H1 (cell line): ENCODE data around the gene ULK3. TPM values are rescaled to one million over a fixed set of nuclear protein-coding genes. Genes with fewer than 3 reads are reported as not detected.
A peak's percentile ranks its signal among the peaks of the same experiment; 100 is the strongest.

Experiments used
- CTCF ChIA-PET: fragments of 300-600 bp; sonication (Branson Sonifier 250); formaldehyde crosslinking; loops from one replicate; lab custom pipeline; 2021; ENCODE audit not compliant: partially characterized antibody; lab: Charles Lee
- POLR2A ChIA-PET: fragments of 300-600 bp; sonication (Branson Sonifier 250); formaldehyde crosslinking; loops from one replicate; lab custom pipeline; 2021; ENCODE audit warnings: inconsistent platforms; ENCODE audit not compliant: partially characterized antibody; lab: Charles Lee
- DNase-seq, 2 experiments: peaks; one replicate each; pipeline versions ENCODE4 v3.0.0 to v3.0.0-alpha.2; 2010 to 2022; ENCODE audit warnings: low spot score in 2 of 2, low read depth in 1 of 2, mixed read lengths in 1 of 2
- FAIRE-seq: peaks from 2 replicates; lab custom pipeline; 2011; peaks lifted over from hg19 to GRCh38; lab: Jason Lieb, UNC
- H2AFZ ChIP-seq: 2 replicates; pipeline ENCODE4 v1.8.1; 2012; ENCODE audit warnings: low read length, inconsistent platforms
- H2AK5ac ChIP-seq: 2 replicates; pipeline ENCODE4 v1.6.1; 2013; ENCODE audit warnings: low read depth, low read length
- H2BK120ac ChIP-seq: replicated peaks from 2 replicates; pipeline ENCODE3; 2013; ENCODE audit warnings: low read depth, low read length, inconsistent platforms
- H2BK12ac ChIP-seq: 2 replicates; pipeline ENCODE4 v1.6.1; 2013; ENCODE audit warnings: low read depth, low read length
- H2BK15ac ChIP-seq: 2 replicates; pipeline ENCODE4 v1.6.1; 2013; ENCODE audit warnings: low read length
- H2BK20ac ChIP-seq: 2 replicates; pipeline ENCODE4 v1.6.1; 2013; ENCODE audit warnings: low read length
- H2BK5ac ChIP-seq: 2 replicates; pipeline ENCODE4 v1.6.1; 2013; ENCODE audit warnings: low read depth, low read length
- H3K14ac ChIP-seq: 2 replicates; pipeline ENCODE4 v1.6.1; 2013; ENCODE audit warnings: inconsistent platforms; ENCODE audit not compliant: insufficient read length
- H3K18ac ChIP-seq: 2 replicates; pipeline ENCODE4 v1.6.1; 2013; ENCODE audit warnings: low read length; ENCODE audit errors: extremely low read depth
- H3K23ac ChIP-seq: 2 replicates; pipeline ENCODE4 v1.6.1; 2013; ENCODE audit warnings: inconsistent platforms; ENCODE audit not compliant: insufficient read length
- H3K23me2 ChIP-seq: 2 replicates; pipeline ENCODE4 v1.6.1; 2013; ENCODE audit warnings: low read depth, low read length
- H3K27ac ChIP-seq: 2 replicates; pipeline ENCODE4 v1.6.1; 2011; ENCODE audit warnings: low read depth, low read length, inconsistent platforms
- H3K27me3 ChIP-seq, 4 experiments: replicated peaks in 1 of 4; 1 replicate in 1 of 4; 2 replicates in 3 of 4; pipeline versions ENCODE4 v1.6.1 to v1.8.1; 2011 to 2013; ENCODE audit warnings: low read length in 3 of 4, mild to moderate bottlenecking in 3 of 4, inconsistent platforms in 2 of 4, mixed read lengths in 2 of 4, moderate library complexity in 1 of 4; ENCODE audit not compliant: control insufficient read depth in 3 of 4, insufficient read depth in 3 of 4; ENCODE audit errors: extremely low read depth in 1 of 4
- H3K36me3 ChIP-seq, 4 experiments: 2 replicates each; pipeline versions ENCODE4 v1.6.1 to v1.8.1; 2011 to 2013; ENCODE audit warnings: mild to moderate bottlenecking in 4 of 4, low read length in 3 of 4, moderate library complexity in 2 of 4, control low read depth in 1 of 4, inconsistent platforms in 1 of 4; ENCODE audit not compliant: insufficient read depth in 4 of 4, control insufficient read depth in 2 of 4
- H3K4ac ChIP-seq: replicated peaks from 2 replicates; pipeline ENCODE3; 2013; ENCODE audit warnings: low read length, low read depth, mixed read lengths, inconsistent platforms; ENCODE audit not compliant: insufficient read length
- H3K4me1 ChIP-seq, 4 experiments: replicated peaks in 1 of 4; 1 replicate in 1 of 4; 2 replicates in 3 of 4; pipeline versions ENCODE4 v1.6.1 to v1.8.1; 2011 to 2013; ENCODE audit warnings: low read length in 3 of 4, inconsistent platforms in 2 of 4, mixed read lengths in 1 of 4; ENCODE audit not compliant: insufficient read depth in 4 of 4, control insufficient read depth in 3 of 4
- H3K4me2 ChIP-seq, 2 experiments: 2 replicates each; pipeline versions ENCODE4 v1.6.1 to v1.8.1; 2011 to 2013; ENCODE audit warnings: low read depth in 2 of 2, low read length in 2 of 2, control low read depth in 1 of 2, inconsistent platforms in 1 of 2, mild to moderate bottlenecking in 1 of 2; ENCODE audit not compliant: insufficient read depth in 1 of 2
- H3K4me3 ChIP-seq, 4 experiments: fragments of 200-600, 300-600 bp in 1 of 4; sonication (generic), shearing (Covaris generic), sonication (Bioruptor Twin) in 1 of 4; 2 replicates each; pipeline versions ENCODE4 v1.5.1 to v1.8.1; 2011 to 2016; ENCODE audit warnings: low read length in 4 of 4, low read depth in 3 of 4, control low read depth in 2 of 4, inconsistent platforms in 2 of 4, mild to moderate bottlenecking in 2 of 4, mixed read lengths in 1 of 4, moderate library complexity in 1 of 4; ENCODE audit not compliant: insufficient read depth in 2 of 4; ENCODE audit errors: extremely low read depth in 1 of 4
- H3K56ac ChIP-seq: replicated peaks from 2 replicates; pipeline ENCODE3; 2013; ENCODE audit warnings: low read depth, mild to moderate bottlenecking, mixed read lengths, low read length, inconsistent platforms; ENCODE audit not compliant: insufficient read length
- H3K79me1 ChIP-seq: 2 replicates; pipeline ENCODE4 v1.6.1; 2013; ENCODE audit warnings: low read depth, low read length, control low read depth
- H3K79me2 ChIP-seq, 2 experiments: 2 replicates each; pipeline versions ENCODE4 v1.6.1 to v1.8.1; 2012 to 2013; ENCODE audit warnings: low read length in 2 of 2, mild to moderate bottlenecking in 2 of 2, inconsistent platforms in 1 of 2; ENCODE audit not compliant: insufficient read depth in 2 of 2, control insufficient read depth in 1 of 2
- H3K9ac ChIP-seq, 4 experiments: replicated peaks in 1 of 4; 1 replicate in 1 of 4; 2 replicates in 3 of 4; pipeline versions ENCODE4 v1.6.1 to v1.8.1; 2011 to 2013; ENCODE audit warnings: low read depth in 3 of 4, low read length in 3 of 4, control low read depth in 2 of 4, mild to moderate bottlenecking in 2 of 4, moderate library complexity in 2 of 4, inconsistent platforms in 1 of 4; ENCODE audit errors: extremely low read depth in 1 of 4
- H3K9me3 ChIP-seq, 2 experiments: 2 replicates each; pipeline versions ENCODE4 v1.6.1 to v1.8.1; 2012 to 2013; ENCODE audit warnings: mild to moderate bottlenecking in 2 of 2, moderate library complexity in 2 of 2, control low read depth in 1 of 2, inconsistent platforms in 1 of 2, low read depth in 1 of 2, low read length in 1 of 2, mixed read lengths in 1 of 2; ENCODE audit not compliant: insufficient read depth in 2 of 2
- H4K20me1 ChIP-seq, 2 experiments: replicated peaks in 1 of 2; 2 replicates each; pipeline versions ENCODE3 to v1.8.1; 2011 to 2013; ENCODE audit warnings: inconsistent platforms in 2 of 2, low read length in 2 of 2, mild to moderate bottlenecking in 1 of 2; ENCODE audit not compliant: insufficient read depth in 2 of 2, control insufficient read depth in 1 of 2
- H4K5ac ChIP-seq: 2 replicates; pipeline ENCODE4 v1.6.1; 2013; ENCODE audit warnings: low read length, low read depth, mixed read lengths, inconsistent platforms; ENCODE audit not compliant: insufficient read length
- H4K8ac ChIP-seq: 2 replicates; pipeline ENCODE4 v1.8.0; 2013; ENCODE audit warnings: mild to moderate bottlenecking, moderate library complexity, low read length, inconsistent platforms; ENCODE audit not compliant: insufficient read depth; ENCODE audit errors: extremely low read depth
- H4K91ac ChIP-seq: replicated peaks from 2 replicates; pipeline ENCODE3; 2013; ENCODE audit warnings: low read length, mixed read lengths, inconsistent platforms; ENCODE audit not compliant: insufficient read length
- BCL11A ChIP-seq, 2 experiments: IDR thresholded peaks; one replicate each; pipeline ENCODE4 v1.6.1; 2011; ENCODE audit warnings: low read depth in 2 of 2, low read length in 2 of 2, mild to moderate bottlenecking in 2 of 2
- CEBPB ChIP-seq: IDR thresholded peaks from 2 replicates; pipeline ENCODE4 v1.6.1; 2012; ENCODE audit warnings: low read depth, low read length
- CHD1 ChIP-seq: IDR thresholded peaks from 2 replicates; pipeline ENCODE4 v1.6.1; 2012; ENCODE audit warnings: low read depth, low read length, improper control_type of control experiment
- FOSL1 ChIP-seq: IDR thresholded peaks from 2 replicates; pipeline ENCODE4 v1.6.1; 2011; ENCODE audit warnings: mild to moderate bottlenecking, low read depth, low read length, moderate library complexity; ENCODE audit not compliant: insufficient read depth
- MAFK ChIP-seq: IDR thresholded peaks from 2 replicates; pipeline ENCODE4 v1.6.1; 2012; ENCODE audit warnings: low read depth, mild to moderate bottlenecking, improper control_type of control experiment, low read length
- NRF1 ChIP-seq: IDR thresholded peaks from 2 replicates; pipeline ENCODE4 v1.6.1; 2011; ENCODE audit warnings: mild to moderate bottlenecking, low read depth, low read length, improper control_type of control experiment
- POU5F1 ChIP-seq: IDR thresholded peaks from 2 replicates; pipeline ENCODE4 v1.6.1; 2011; ENCODE audit warnings: low read depth, mild to moderate bottlenecking, low read length, moderate library complexity
- SIRT6 ChIP-seq: IDR thresholded peaks from one replicate; pipeline ENCODE4 v1.7.1; 2012; ENCODE audit warnings: low read length, inconsistent platforms
- SIX5 ChIP-seq: IDR thresholded peaks from 2 replicates; pipeline ENCODE4 v1.6.1; 2011; ENCODE audit warnings: mild to moderate bottlenecking, low read depth, low read length
- SRF ChIP-seq: IDR thresholded peaks from 2 replicates; pipeline ENCODE4 v1.6.1; 2011; ENCODE audit warnings: mild to moderate bottlenecking, low read depth, low read length, moderate library complexity
- ZNF274 ChIP-seq: IDR thresholded peaks from 2 replicates; pipeline ENCODE4 v1.7.0; 2012; ENCODE audit warnings: low read length, borderline replicate concordance; ENCODE audit errors: extremely low read depth
- WGBS, 2 experiments: shearing (Covaris generic) in 1 of 2; methylation state at CpG; one replicate each; pipeline versions ENCODE4 v1.1.6 to v1.1.7; 2013 to 2015; ENCODE audit warnings: low lambda C conversion rate in 2 of 2, mixed read lengths in 2 of 2, inconsistent platforms in 1 of 2, low coverage in 1 of 2, missing lambda C conversion rate in 1 of 2; ENCODE audit not compliant: insufficient replicate concordance in 2 of 2, insufficient coverage in 1 of 2, insufficient read length in 1 of 2; ENCODE audit errors: extremely low coverage in 1 of 2, missing lambda C conversion rate in 1 of 2; 5-methylcytosine and 5-hydroxymethylcytosine counted together
- polyA plus RNA-seq, 7 experiments: library from polyadenylated mRNA; depleted of rRNA in 3 of 7; stranded (reverse) in 5 of 7; unstranded in 2 of 7; fragments of >200 nt in 5 of 7; fragments of 200-250 nt in 2 of 7; gene quantifications; 1 replicate in 5 of 7; 2 replicates in 1 of 7; 4 replicates in 1 of 7; pipeline versions ENCODE4 v1.2.1 to v1.2.3, GENCODE V29; 2011 to 2013; ENCODE audit warnings: missing spikeins in 2 of 7, mixed read lengths in 2 of 7
- total RNA-seq: library from RNA; stranded (reverse); fragmentation: NEBNext Ultra II Directional; extraction: Animal tissue kit (Norgen Biotek cat#: 25700); gene quantifications from 2 replicates; pipeline ENCODE4 v1.2.1, GENCODE V29; 2021
- TF ChIP-seq, protein P1 (sequence below), 3 experiments: IDR thresholded peaks; 1 replicate in 2 of 3; 2 replicates in 1 of 3; pipeline versions ENCODE4 v1.5.1 to v1.6.1; 2011; ENCODE audit warnings: low read length in 3 of 3, mild to moderate bottlenecking in 3 of 3, inconsistent platforms in 2 of 3, low read depth in 1 of 3, moderate library complexity in 1 of 3; ENCODE audit not compliant: insufficient read depth in 1 of 3; ENCODE audit errors: control extremely low read depth in 1 of 3

Gene ULK3
- total and polyA plus RNA-seq, 2 of the 8 experiments (the other 6 are each of a cell fraction or from before 2014, with no cell fraction given) = 27.1 to 34.4 TPM

DNA sequence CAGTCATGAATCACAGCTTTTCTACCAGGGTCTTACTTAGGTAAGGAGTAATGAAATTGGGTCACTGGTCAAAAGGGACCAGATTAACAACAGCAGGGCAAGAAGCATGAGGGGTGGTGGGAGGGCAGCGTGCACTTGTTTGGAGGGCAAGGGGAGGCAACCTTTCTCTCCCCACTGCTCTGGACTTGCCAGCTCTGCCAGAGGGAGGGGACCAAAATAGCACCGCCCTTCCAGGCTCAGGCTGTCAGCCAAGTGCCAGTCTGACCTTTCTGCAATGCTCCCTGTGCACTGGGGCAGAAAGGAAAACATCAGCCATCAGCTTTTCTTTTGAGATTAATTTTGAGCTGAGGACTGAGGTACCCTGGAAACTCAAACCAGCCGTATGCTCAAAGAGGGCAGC is 4.5 kb upstream of the ULK3 start:
- H3K23ac ChIP-seq = no peak overlapping the region
- H3K56ac ChIP-seq = no peak overlapping the region
- H3K36me3 ChIP-seq = peaks cover 3 to 23% (median 11%) of the 10 kb centered on the region in 4 experiments; a peak in 6 of 8 replicates
- H4K91ac ChIP-seq = no peak overlapping the region
- no peak overlapping the region for H3K4ac ChIP-seq
- no peak for FAIRE-seq
- H3K4me2 ChIP-seq = no peak overlapping the region
- no peak overlapping the region for H3K9ac ChIP-seq
- ChIA-PET POLR2A (interaction anchor here (0.9 to 1.6 kb wide), 3 partner anchors 22 to 28 kb away, joined by 3 read pairs; no protein-coding TSS in a partner anchor), CTCF (interaction anchor here (1.1 to 3.0 kb wide), 4 partner anchors 10 to 54 kb away, joined by 3 to 18 read pairs (median 4); no protein-coding TSS in a partner anchor)
- no peak overlapping the region for H2BK15ac ChIP-seq
- WGBS, 2 experiments = 89% methylated on average over 3 of the region's 3 CpGs; no CpG with 5 or more reads in 1 of the 2 experiments
- no peak overlapping the region for H4K5ac ChIP-seq
- no peak overlapping the region for H2BK120ac ChIP-seq
- peaks cover 0 to 4% of the 10 kb centered on the region in 2 experiments for H4K20me1 ChIP-seq
- H2BK20ac ChIP-seq = no peak overlapping the region
- no peak for DNase-seq
- no peak overlapping the region for H3K4me3 ChIP-seq
- H3K14ac ChIP-seq = no peak overlapping the region
- H3K18ac ChIP-seq = no peak overlapping the region
- peaks cover 0 to 9% (median 3%) of the 10 kb centered on the region in 4 experiments; a peak in 6 of 7 replicates for H3K4me1 ChIP-seq
- H3K79me1 ChIP-seq = no peaks in the 10 kb centered on the region
- no peaks in the 10 kb centered on the region for H3K79me2 ChIP-seq
- H2AK5ac ChIP-seq = no peak overlapping the region
- H2BK12ac ChIP-seq = no peak overlapping the region
- H3K27me3 ChIP-seq = no peaks in the 10 kb centered on the region
- H4K8ac ChIP-seq = 0 out of 2 replicates have a peak overlapping the region, but pooled peaks have one; percentile 17
- H2BK5ac ChIP-seq = no peak overlapping the region
- peaks cover 7% of the 10 kb centered on the region; the same call in 1 of the 2 replicates for H3K23me2 ChIP-seq
- no peaks in the 10 kb centered on the region for H3K9me3 ChIP-seq
- no peak overlapping the region for H3K27ac ChIP-seq
- no peak overlapping the region for H2AFZ ChIP-seq
- TF ChIP-seq FOSL1 (no peak), NRF1 (no peak), SIRT6 (no peak), POU5F1 (no peak), CEBPB (no peak), ZNF274 (no peak), BCL11A (IDR thresholded peaks at IDR 0.05; ENCODE audit: low read depth in 2 of 2, low read length in 2 of 2) (no peak), SIX5 (no peak), CHD1 (no peak), MAFK (no peak), SRF (no peak)
- TF ChIP-seq, protein P1, sequence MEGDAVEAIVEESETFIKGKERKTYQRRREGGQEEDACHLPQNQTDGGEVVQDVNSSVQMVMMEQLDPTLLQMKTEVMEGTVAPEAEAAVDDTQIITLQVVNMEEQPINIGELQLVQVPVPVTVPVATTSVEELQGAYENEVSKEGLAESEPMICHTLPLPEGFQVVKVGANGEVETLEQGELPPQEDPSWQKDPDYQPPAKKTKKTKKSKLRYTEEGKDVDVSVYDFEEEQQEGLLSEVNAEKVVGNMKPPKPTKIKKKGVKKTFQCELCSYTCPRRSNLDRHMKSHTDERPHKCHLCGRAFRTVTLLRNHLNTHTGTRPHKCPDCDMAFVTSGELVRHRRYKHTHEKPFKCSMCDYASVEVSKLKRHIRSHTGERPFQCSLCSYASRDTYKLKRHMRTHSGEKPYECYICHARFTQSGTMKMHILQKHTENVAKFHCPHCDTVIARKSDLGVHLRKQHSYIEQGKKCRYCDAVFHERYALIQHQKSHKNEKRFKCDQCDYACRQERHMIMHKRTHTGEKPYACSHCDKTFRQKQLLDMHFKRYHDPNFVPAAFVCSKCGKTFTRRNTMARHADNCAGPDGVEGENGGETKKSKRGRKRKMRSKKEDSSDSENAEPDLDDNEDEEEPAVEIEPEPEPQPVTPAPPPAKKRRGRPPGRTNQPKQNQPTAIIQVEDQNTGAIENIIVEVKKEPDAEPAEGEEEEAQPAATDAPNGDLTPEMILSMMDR (IDR thresholded peaks at IDR 0.05; ENCODE audit: control extremely low read depth in 1 of 3, insufficient read depth in 1 of 3, low read depth in 1 of 3, low read length in 3 of 3) = no peak
